HCT116 (cell line): ENCODE results near the gene SYNE1. TPM values are rescaled to one million over a fixed set of nuclear protein-coding genes. Genes with fewer than 3 reads are reported as not detected.

Source experiments
- ATAC-seq: fragments of 200-7000 bp; cut with Tn5 transposase; 2 replicates; pipeline ENCODE4 v1.9.1; 2020; ENCODE audit warnings: mild to moderate bottlenecking, moderate library complexity
- BruUV-seq: library from RNA; stranded (reverse); fragments of 400-500 nt; replicated peaks from 2 replicates; lab custom pipeline; 2021; lab: Mats Ljungman, UMichigan
- CTCF ChIA-PET: fragments of 300-600 bp; sonication (Branson Sonifier 250); formaldehyde crosslinking; loops from one replicate; lab custom pipeline; 2021; ENCODE audit warnings: antibody characterized with exemption; lab: Charles Lee
- POLR2A ChIA-PET: fragments of 300-600, 350-600 bp; sonication (Branson Sonifier 250); formaldehyde crosslinking; loops from one replicate; lab custom pipeline; 2021; ENCODE audit warnings: antibody characterized with exemption; lab: Charles Lee
- RAD21 ChIA-PET, 2 experiments: fragments of 300-600 bp; sonication (Branson Sonifier 250); formaldehyde crosslinking; loops; one replicate each; lab custom pipeline; 2023; ENCODE audit warnings: low total read pairs in 2 of 2; ENCODE audit not compliant: uncharacterized antibody in 2 of 2, unreplicated experiment in 2 of 2, low non-redundant PET in 1 of 2; lab: Charles Lee
- DNase-seq: peaks from one replicate; pipeline ENCODE4 v3.0.0-alpha.2; 2010; ENCODE audit warnings: low read depth, low spot score
- H2AFZ ChIP-seq: fragments of 200-600 bp; shearing (Covaris generic), sonication (generic); 2 replicates; pipeline ENCODE4 v1.6.1; 2017; ENCODE audit warnings: low read depth, mixed run types, mixed read lengths, antibody characterized with exemption, low read length; ENCODE audit not compliant: poor library complexity, severe bottlenecking
- H3K27ac ChIP-seq: 2 replicates; pipeline ENCODE4 v1.5.1; 2012; ENCODE audit warnings: low read depth, low read length
- H3K27me3 ChIP-seq: fragments of 200-600 bp; sonication (generic); 2 replicates; pipeline ENCODE4 v1.6.1; 2016; ENCODE audit warnings: mixed run types, low read length, mixed read lengths; ENCODE audit not compliant: insufficient read depth
- H3K36me3 ChIP-seq, 2 experiments: fragments of 200-500 bp in 1 of 2; fragments of 200-600 bp in 1 of 2; sonication (Bioruptor generic) in 1 of 2; sonication (generic) in 1 of 2; 2 replicates each; pipeline versions ENCODE4 v1.5.1 to v1.6.1; 2014 to 2016; ENCODE audit warnings: low read length in 2 of 2, inconsistent platforms in 1 of 2, mixed read lengths in 1 of 2, mixed run types in 1 of 2; ENCODE audit not compliant: insufficient read depth in 2 of 2, control insufficient read depth in 1 of 2
- H3K4me1 ChIP-seq, 2 experiments: fragments of 200-600 bp in 1 of 2; sonication (generic) in 1 of 2; 2 replicates each; pipeline versions ENCODE4 v1.5.1 to v1.6.1; 2012 to 2017; ENCODE audit warnings: low read length in 2 of 2, inconsistent platforms in 1 of 2, mild to moderate bottlenecking in 1 of 2, mixed read lengths in 1 of 2, mixed run types in 1 of 2, moderate library complexity in 1 of 2; ENCODE audit not compliant: insufficient read depth in 2 of 2, control insufficient read depth in 1 of 2
- H3K4me2 ChIP-seq: fragments of 200-600 bp; sonication (generic); 2 replicates; pipeline ENCODE4 v1.6.1; 2017; ENCODE audit warnings: mixed run types, low read length, mixed read lengths
- H3K4me3 ChIP-seq, 2 experiments: fragments of 200-600 bp in 1 of 2; sonication (generic) in 1 of 2; replicated peaks in 1 of 2; 2 replicates each; pipeline ENCODE4 v1.5.1; 2011 to 2016; ENCODE audit warnings: low read length in 2 of 2, control low read depth in 1 of 2, low read depth in 1 of 2, mild to moderate bottlenecking in 1 of 2, mixed read lengths in 1 of 2, mixed run types in 1 of 2
- H3K79me2 ChIP-seq: fragments of 200-600 bp; sonication (generic); 2 replicates; pipeline ENCODE4 v1.6.1; 2017; ENCODE audit warnings: mild to moderate bottlenecking, mixed run types, low read length, moderate library complexity, mixed read lengths; ENCODE audit not compliant: insufficient read depth
- H3K9ac ChIP-seq: fragments of 200-600 bp; sonication (generic); 2 replicates; pipeline ENCODE4 v1.6.1; 2016; ENCODE audit warnings: low read length, mixed read lengths
- H3K9me2 ChIP-seq: fragments of 200-600 bp; sonication (generic), shearing (Covaris generic); 2 replicates; pipeline ENCODE4 v1.6.1; 2017; ENCODE audit warnings: mixed run types, mild to moderate bottlenecking, moderate library complexity; ENCODE audit not compliant: insufficient read depth
- H3K9me3 ChIP-seq, 2 experiments: fragments of 200-500 bp in 1 of 2; fragments of 200-600 bp in 1 of 2; sonication (Bioruptor generic) in 1 of 2; sonication (generic) in 1 of 2; 2 replicates each; pipeline ENCODE4 v1.6.1; 2014 to 2017; ENCODE audit warnings: low read length in 2 of 2, mixed read lengths in 2 of 2, inconsistent platforms in 1 of 2, low read depth in 1 of 2, mild to moderate bottlenecking in 1 of 2, mixed run types in 1 of 2, moderate library complexity in 1 of 2; ENCODE audit not compliant: control insufficient read depth in 1 of 2, insufficient read depth in 1 of 2
- H4K20me1 ChIP-seq: fragments of 200-600 bp; sonication (generic), shearing (Covaris generic); 2 replicates; pipeline ENCODE4 v1.6.1; 2017; ENCODE audit warnings: mixed run types, mild to moderate bottlenecking, moderate library complexity; ENCODE audit not compliant: insufficient read depth
- CBX3 ChIP-seq: IDR thresholded peaks from 2 replicates; pipeline ENCODE4 v1.6.1; 2012; ENCODE audit warnings: low read depth
- CEBPB ChIP-seq: IDR thresholded peaks from 2 replicates; pipeline ENCODE4 v1.6.1; 2012; ENCODE audit warnings: low read depth
- EGR1 ChIP-seq: IDR thresholded peaks from 2 replicates; pipeline ENCODE4 v1.6.1; 2012; ENCODE audit warnings: low read depth
- EZH2 ChIP-seq: fragments of 200-600 bp; sonication (generic); IDR thresholded peaks from 2 replicates; pipeline ENCODE4 v1.6.1; 2017; ENCODE audit warnings: antibody characterized with exemption, mixed run types
- EZH2phosphoT487 ChIP-seq: fragments of 200-600 bp; IDR thresholded peaks from 2 replicates; pipeline ENCODE4 v1.6.1; 2018; ENCODE audit warnings: antibody characterized with exemption, borderline replicate concordance
- FOSL1 ChIP-seq: IDR thresholded peaks from 2 replicates; pipeline ENCODE4 v1.6.1; 2012; ENCODE audit warnings: low read depth
- JUND ChIP-seq: IDR thresholded peaks from 2 replicates; pipeline ENCODE4 v1.6.1; 2012
- POLR2A ChIP-seq: IDR thresholded peaks from 2 replicates; pipeline ENCODE4 v1.7.0; 2011; ENCODE audit warnings: borderline replicate concordance; ENCODE audit not compliant: insufficient read depth, insufficient read length; ENCODE audit errors: extremely low read depth
- POLR2AphosphoS5 ChIP-seq: IDR thresholded peaks from 2 replicates; pipeline ENCODE4 v1.6.1; 2011; ENCODE audit warnings: mild to moderate bottlenecking, low read depth, low read length, moderate library complexity
- RAD21 ChIP-seq: IDR thresholded peaks from 2 replicates; pipeline ENCODE4 v1.6.1; 2012; ENCODE audit warnings: low read depth, mild to moderate bottlenecking
- REST ChIP-seq: IDR thresholded peaks from 2 replicates; pipeline ENCODE4 v1.6.1; 2012; ENCODE audit warnings: low read depth
- SIN3A ChIP-seq: IDR thresholded peaks from 2 replicates; pipeline ENCODE4 v1.6.1; 2012; ENCODE audit warnings: low read depth
- SRF ChIP-seq: IDR thresholded peaks from 2 replicates; pipeline ENCODE4 v1.6.1; 2012; ENCODE audit warnings: low read depth
- TCF7L2 ChIP-seq: IDR thresholded peaks from 2 replicates; pipeline ENCODE4 v1.7.0; 2011; ENCODE audit warnings: borderline replicate concordance, inconsistent platforms; ENCODE audit not compliant: insufficient read depth, insufficient read length; ENCODE audit errors: extremely low read depth
- YY1 ChIP-seq: IDR thresholded peaks from 2 replicates; pipeline ENCODE4 v1.6.1; 2011; ENCODE audit warnings: low read length, low read depth, moderate library complexity, mild to moderate bottlenecking; ENCODE audit not compliant: insufficient replicate concordance; ENCODE audit errors: extremely low read depth
- ZFX ChIP-seq: fragments of 450-650 bp; IDR thresholded peaks from 2 replicates; pipeline ENCODE4 v1.6.1; 2017
- ZNF274 ChIP-seq: fragments of 200-500 bp; sonication (Bioruptor generic); IDR thresholded peaks from 2 replicates; pipeline ENCODE4 v1.6.1; 2014; ENCODE audit warnings: mild to moderate bottlenecking, low read depth, low read length, inconsistent platforms
- intact Hi-C: fragments of 100-400 bp; cut with micrococcal nuclease; formaldehyde crosslinking; loops from 2 replicates; pipeline ENCODE4 v1.10.0; 2022
- total RNA-seq: library from RNA; stranded (reverse); gene quantifications from one replicate; pipeline ENCODE4 v1.2.1, GENCODE V29; 2021; ENCODE audit not compliant: unreplicated experiment
- TF ChIP-seq, protein P1 (sequence below): IDR thresholded peaks from 2 replicates; pipeline ENCODE4 v1.6.1; 2012
- TF ChIP-seq, protein P2 (sequence below): IDR thresholded peaks from 2 replicates; pipeline ENCODE4 v1.6.1; 2012
- TF ChIP-seq, protein P3 (sequence below): IDR thresholded peaks from 2 replicates; pipeline ENCODE4 v1.6.1; 2011; ENCODE audit warnings: mild to moderate bottlenecking, low read length, moderate library complexity; ENCODE audit not compliant: insufficient replicate concordance; ENCODE audit errors: extremely low read depth

The SYNE1 gene
- total RNA-seq, 1 experiment from 2014 or later, result 5.4 TPM

- Histone ChIP-seq H3K4me3 (no peak overlapping the region), H3K9me3 (no peaks in the 10 kb centered on the region), H2AFZ (no peak overlapping the region), H3K36me3 (no peaks in the 10 kb centered on the region), H3K9me2 (no peaks in the 10 kb centered on the region), H3K9ac (no peak overlapping the region), H4K20me1 (no peaks in the 10 kb centered on the region), H3K79me2 (no peaks in the 10 kb centered on the region), H3K4me2 (no peak overlapping the region), H3K27ac (no peak overlapping the region), H3K4me1 (no peaks in the 10 kb centered on the region), H3K27me3 (no peaks in the 10 kb centered on the region)
- RAD21 ChIA-PET, result no interaction called here
- BruUV-seq, result no TSS peak
- CTCF ChIA-PET, result no interaction called here
- ATAC-seq (no peak), DNase-seq (no peak)
- TF ChIP-seq SRF (no peak), CBX3 (no peak), EGR1 (no peak), TCF7L2 (no peak), ZNF274 (no peak), FOSL1 (no peak), YY1 (no peak), REST (no peak), EZH2 (no peak), POLR2A (no peak), RAD21 (no peak), POLR2AphosphoS5 (no peak), ZFX (no peak), CEBPB (no peak), EZH2phosphoT487 (no peak), SIN3A (no peak), JUND (no peak)
- TF ChIP-seq, protein P1, sequence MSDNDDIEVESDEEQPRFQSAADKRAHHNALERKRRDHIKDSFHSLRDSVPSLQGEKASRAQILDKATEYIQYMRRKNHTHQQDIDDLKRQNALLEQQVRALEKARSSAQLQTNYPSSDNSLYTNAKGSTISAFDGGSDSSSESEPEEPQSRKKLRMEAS, result no peak
- TF ChIP-seq, protein P2, sequence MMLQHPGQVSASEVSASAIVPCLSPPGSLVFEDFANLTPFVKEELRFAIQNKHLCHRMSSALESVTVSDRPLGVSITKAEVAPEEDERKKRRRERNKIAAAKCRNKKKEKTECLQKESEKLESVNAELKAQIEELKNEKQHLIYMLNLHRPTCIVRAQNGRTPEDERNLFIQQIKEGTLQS, result no peak
- TF ChIP-seq, protein P3, sequence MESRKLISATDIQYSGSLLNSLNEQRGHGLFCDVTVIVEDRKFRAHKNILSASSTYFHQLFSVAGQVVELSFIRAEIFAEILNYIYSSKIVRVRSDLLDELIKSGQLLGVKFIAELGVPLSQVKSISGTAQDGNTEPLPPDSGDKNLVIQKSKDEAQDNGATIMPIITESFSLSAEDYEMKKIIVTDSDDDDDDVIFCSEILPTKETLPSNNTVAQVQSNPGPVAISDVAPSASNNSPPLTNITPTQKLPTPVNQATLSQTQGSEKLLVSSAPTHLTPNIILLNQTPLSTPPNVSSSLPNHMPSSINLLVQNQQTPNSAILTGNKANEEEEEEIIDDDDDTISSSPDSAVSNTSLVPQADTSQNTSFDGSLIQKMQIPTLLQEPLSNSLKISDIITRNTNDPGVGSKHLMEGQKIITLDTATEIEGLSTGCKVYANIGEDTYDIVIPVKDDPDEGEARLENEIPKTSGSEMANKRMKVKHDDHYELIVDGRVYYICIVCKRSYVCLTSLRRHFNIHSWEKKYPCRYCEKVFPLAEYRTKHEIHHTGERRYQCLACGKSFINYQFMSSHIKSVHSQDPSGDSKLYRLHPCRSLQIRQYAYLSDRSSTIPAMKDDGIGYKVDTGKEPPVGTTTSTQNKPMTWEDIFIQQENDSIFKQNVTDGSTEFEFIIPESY, result no peak
- intact Hi-C loops, result no loop called here
- POLR2A ChIA-PET, result no interaction called here
Observed at GRCh38 chr6:152151920-152152319, 485.2 kb downstream of the SYNE1 start.
